SK-N-SH treated with all-trans-retinoic acid at 6 μM for 48 hours (cell line): ENCODE data around the gene DTL.

Experiments
- ARNTL ChIP-seq: fragments of 450-650 bp; formaldehyde crosslinking; IDR thresholded peaks from 2 replicates; pipeline ENCODE4 v1.5.0; 2020; ENCODE audit warnings: low read depth, mild to moderate bottlenecking, moderate library complexity, borderline replicate concordance
- BACH2 ChIP-seq: fragments of 250-450 bp; sonication (Bioruptor Pico); IDR thresholded peaks from 2 replicates; pipeline ENCODE4 v1.9.0; 2021; ENCODE audit warnings: mild to moderate bottlenecking, borderline replicate concordance
- TCF4 ChIP-seq: fragments of 250-450 bp; sonication (Bioruptor Pico); IDR thresholded peaks from 2 replicates; pipeline ENCODE4 v1.8.0; 2021; ENCODE audit warnings: mild to moderate bottlenecking, moderate library complexity, borderline replicate concordance
- TOX ChIP-seq: fragments of 250-450 bp; sonication (Bioruptor Pico); IDR thresholded peaks from 2 replicates; pipeline ENCODE4 v1.8.0; 2021; ENCODE audit warnings: mild to moderate bottlenecking, moderate library complexity, borderline replicate concordance
- ZFP3 ChIP-seq: fragments of 250-450 bp; sonication (Bioruptor Pico); IDR thresholded peaks from 2 replicates; pipeline ENCODE4 v1.5.0; 2020; ENCODE audit warnings: mild to moderate bottlenecking, moderate library complexity
- ZFP30 ChIP-seq: fragments of 450-650 bp; formaldehyde crosslinking; IDR thresholded peaks from 2 replicates; pipeline ENCODE4 v1.5.0; 2022; ENCODE audit warnings: mild to moderate bottlenecking, moderate library complexity
- ZNF8 ChIP-seq: fragments of 450-650 bp; formaldehyde crosslinking; IDR thresholded peaks from 2 replicates; pipeline ENCODE4 v1.5.0; 2020; ENCODE audit warnings: mild to moderate bottlenecking, moderate library complexity
- TF ChIP-seq, protein P1 (sequence below): fragments of 250-450 bp; sonication (Bioruptor Pico); IDR thresholded peaks from 2 replicates; pipeline ENCODE4 v1.8.0; 2020; ENCODE audit warnings: mild to moderate bottlenecking, moderate library complexity, borderline replicate concordance
- TF ChIP-seq, protein P2 (sequence below): fragments of 250-450 bp; sonication (Bioruptor Pico); IDR thresholded peaks from 2 replicates; pipeline ENCODE4 v1.5.1; 2020; ENCODE audit warnings: low read depth, mild to moderate bottlenecking, moderate library complexity
- TF ChIP-seq, protein P3 (sequence below): fragments of 250-450 bp; sonication (Bioruptor Pico); IDR thresholded peaks from 2 replicates; pipeline ENCODE4 v1.8.0; 2021; ENCODE audit warnings: low read depth, mild to moderate bottlenecking, moderate library complexity, borderline replicate concordance

DNA sequence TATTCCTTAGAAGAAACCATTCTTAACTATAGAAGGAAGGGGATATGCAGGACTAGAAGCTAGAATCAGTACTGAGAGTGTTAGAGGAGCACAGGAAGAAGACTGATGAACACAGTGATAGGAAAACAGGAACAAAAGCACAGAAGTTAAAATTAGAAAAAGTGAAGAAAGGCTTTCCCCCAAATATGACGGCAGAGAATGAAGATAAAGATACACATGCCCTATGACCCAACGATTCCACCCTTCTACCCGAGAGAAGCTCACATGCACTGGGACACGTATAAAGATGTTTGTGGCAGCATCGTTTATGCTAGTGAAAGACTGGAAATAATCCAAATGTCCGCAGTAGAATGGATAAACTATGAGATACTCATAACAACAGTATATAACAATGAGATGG, 74.2 kb downstream of the DTL start:
- TF ChIP-seq ZNF8 (no peak), ZFP30 (CRISPR knock-in tag) (no peak), ZFP3 (no peak), BACH2 (no peak), TCF4 (CRISPR knock-in tag) (no peak), TOX (CRISPR knock-in tag) (no peak), ARNTL (no peak)
- TF ChIP-seq, protein P1, sequence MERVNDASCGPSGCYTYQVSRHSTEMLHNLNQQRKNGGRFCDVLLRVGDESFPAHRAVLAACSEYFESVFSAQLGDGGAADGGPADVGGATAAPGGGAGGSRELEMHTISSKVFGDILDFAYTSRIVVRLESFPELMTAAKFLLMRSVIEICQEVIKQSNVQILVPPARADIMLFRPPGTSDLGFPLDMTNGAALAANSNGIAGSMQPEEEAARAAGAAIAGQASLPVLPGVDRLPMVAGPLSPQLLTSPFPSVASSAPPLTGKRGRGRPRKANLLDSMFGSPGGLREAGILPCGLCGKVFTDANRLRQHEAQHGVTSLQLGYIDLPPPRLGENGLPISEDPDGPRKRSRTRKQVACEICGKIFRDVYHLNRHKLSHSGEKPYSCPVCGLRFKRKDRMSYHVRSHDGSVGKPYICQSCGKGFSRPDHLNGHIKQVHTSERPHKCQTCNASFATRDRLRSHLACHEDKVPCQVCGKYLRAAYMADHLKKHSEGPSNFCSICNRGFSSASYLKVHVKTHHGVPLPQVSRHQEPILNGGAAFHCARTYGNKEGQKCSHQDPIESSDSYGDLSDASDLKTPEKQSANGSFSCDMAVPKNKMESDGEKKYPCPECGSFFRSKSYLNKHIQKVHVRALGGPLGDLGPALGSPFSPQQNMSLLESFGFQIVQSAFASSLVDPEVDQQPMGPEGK (CRISPR knock-in tag): no peak
- TF ChIP-seq, protein P2, sequence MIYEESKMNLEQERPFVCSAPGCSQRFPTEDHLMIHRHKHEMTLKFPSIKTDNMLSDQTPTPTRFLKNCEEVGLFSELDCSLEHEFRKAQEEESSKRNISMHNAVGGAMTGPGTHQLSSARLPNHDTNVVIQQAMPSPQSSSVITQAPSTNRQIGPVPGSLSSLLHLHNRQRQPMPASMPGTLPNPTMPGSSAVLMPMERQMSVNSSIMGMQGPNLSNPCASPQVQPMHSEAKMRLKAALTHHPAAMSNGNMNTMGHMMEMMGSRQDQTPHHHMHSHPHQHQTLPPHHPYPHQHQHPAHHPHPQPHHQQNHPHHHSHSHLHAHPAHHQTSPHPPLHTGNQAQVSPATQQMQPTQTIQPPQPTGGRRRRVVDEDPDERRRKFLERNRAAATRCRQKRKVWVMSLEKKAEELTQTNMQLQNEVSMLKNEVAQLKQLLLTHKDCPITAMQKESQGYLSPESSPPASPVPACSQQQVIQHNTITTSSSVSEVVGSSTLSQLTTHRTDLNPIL (CRISPR knock-in tag): no peak
- TF ChIP-seq, protein P3, sequence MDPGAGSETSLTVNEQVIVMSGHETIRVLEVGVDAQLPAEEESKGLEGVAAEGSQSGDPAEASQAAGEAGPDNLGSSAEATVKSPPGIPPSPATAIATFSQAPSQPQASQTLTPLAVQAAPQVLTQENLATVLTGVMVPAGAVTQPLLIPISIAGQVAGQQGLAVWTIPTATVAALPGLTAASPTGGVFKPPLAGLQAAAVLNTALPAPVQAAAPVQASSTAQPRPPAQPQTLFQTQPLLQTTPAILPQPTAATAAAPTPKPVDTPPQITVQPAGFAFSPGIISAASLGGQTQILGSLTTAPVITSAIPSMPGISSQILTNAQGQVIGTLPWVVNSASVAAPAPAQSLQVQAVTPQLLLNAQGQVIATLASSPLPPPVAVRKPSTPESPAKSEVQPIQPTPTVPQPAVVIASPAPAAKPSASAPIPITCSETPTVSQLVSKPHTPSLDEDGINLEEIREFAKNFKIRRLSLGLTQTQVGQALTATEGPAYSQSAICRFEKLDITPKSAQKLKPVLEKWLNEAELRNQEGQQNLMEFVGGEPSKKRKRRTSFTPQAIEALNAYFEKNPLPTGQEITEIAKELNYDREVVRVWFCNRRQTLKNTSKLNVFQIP (CRISPR knock-in tag): no peak
